Stimulated activated CD4-positive, alpha-beta T cell treated with anti-CD3 and anti-CD28 coated beads, Interleukin-2, amount 100 ng/mL, for 4 hours (primary cell): ENCODE measurements around the gene ADAMTSL3.
"Not testable (repeated sequence)": the region's sequence is repeated elsewhere in the genome, so short reads cannot be mapped to it uniquely, and the experiment has no call there.

ENCODE experiments used
- DNase-seq: peaks from one replicate; pipeline ENCODE4 v3.0.0-alpha.2; 2020; ENCODE audit warnings: low read depth

The ADAMTSL3 gene

DNA sequence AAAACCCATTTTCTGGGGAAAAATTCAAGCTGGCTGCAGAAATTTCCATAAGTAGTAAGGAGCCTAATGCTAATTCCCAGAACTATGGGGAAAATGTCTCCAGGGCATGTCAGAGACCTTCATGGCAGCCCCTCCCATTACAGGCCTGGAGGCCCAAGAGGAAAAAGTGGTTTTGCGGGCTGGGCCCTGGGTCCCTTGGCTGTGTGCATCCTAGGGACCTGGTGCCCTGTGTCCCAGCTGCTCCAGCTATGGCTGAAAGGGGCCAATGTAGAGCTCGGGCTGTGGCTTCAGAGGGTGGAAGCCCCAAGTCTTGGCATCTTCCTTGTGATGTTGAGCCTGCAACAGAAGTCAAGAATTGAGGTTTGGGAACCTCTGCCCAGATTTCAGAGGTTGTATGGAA is 48.4 kb downstream of the ADAMTSL3 start:
- DNase-seq: not testable (repeated sequence)

DNA sequence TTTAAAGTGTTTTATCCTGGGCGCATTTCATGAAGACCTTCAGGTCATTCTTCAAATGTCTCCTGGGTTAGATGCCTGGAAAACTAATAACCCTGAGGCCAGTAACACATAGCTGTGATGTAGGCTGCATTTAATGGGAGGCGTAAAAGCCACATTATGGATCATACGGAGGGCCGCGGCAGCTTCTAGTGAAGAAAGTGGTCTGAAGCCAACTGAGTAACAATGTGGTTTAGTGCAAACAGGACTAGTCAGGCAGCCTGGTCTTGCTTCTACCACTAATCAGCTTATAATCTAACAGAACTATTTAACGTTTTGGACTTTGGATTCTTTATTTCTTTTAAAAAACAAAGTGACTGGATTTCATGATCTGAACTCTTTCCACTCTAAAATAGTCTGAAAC is 54.4 kb downstream of the ADAMTSL3 start:
- no peak for DNase-seq

DNA sequence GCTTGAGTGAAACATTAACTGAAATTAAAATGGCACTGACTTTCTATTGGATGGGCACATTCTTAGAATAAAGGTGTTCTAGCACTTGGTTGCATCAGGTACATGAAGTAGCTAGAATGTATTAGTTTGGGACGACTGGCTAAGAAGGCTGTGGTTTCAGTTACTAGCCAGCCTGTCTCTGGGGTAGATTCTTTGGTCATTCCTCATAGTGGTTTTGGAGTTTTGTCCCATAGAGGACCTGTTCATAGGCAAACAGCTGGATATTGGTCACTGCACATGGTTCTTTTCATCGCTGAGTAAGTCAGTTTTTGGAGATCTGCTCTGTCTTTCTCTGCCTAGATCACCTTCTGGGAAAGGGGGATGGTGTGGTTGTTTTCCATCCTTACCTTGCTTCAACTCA is 55.3 kb downstream of the ADAMTSL3 start:
- DNase-seq: no peak

DNA sequence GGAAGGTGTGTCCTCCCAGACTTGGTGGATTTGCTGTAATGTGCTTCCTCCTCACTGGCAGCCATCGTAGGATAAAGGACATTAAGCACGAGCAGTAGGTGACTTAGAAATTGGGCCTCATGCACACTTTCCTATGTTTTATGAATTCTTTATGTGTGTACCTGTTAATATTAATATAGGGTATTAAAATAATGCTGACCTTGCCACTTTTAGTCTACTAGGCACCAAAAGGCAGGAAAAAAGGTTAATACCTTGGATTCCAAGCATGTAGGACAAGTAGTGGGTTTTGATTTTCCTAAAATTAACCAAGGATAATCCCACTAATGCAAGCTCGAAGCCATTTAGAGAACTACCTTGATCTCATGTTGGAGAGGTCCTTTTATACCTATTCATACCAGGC is 55.9 kb downstream of the ADAMTSL3 start:
- no peak for DNase-seq

DNA sequence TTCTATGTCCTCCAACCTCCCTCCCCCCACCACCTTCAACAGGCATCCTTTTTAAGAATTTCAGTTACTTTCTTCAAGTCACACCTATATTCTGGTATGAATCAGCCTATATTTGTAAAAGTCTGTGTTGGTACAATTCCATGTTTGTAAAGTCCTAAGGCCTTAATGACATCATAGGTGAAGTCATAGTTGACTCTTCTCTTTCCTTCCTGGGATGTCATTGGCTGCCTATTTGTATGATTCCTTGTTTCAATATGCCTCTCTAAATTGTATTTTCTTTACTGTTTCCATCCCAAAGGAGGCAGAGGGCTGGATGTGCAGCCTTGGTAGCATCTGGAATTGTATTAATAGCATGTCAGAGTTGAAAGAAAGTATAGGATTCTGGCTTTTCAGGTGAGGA is 56.5 kb downstream of the ADAMTSL3 start:
- no peak for DNase-seq

DNA sequence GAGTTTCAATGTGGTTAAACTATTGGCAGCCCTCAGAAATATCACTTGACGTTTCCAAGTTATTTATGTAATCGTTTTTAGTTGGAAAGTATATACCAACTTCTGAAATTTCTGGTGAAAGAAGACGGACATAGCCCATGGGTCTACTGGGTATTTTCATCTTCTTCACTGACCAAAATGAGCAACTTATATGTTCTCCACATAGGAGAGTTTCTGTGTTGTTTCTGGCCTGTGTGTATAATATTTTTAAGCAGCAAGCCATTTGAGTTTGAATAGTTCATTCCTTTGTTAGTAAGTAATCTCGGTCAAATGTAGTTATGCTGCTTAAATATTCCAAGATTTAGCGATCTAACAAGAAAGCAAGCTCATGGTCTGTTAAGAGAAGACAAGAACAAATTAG is 57.3 kb downstream of the ADAMTSL3 start:
- DNase-seq: no peak

DNA sequence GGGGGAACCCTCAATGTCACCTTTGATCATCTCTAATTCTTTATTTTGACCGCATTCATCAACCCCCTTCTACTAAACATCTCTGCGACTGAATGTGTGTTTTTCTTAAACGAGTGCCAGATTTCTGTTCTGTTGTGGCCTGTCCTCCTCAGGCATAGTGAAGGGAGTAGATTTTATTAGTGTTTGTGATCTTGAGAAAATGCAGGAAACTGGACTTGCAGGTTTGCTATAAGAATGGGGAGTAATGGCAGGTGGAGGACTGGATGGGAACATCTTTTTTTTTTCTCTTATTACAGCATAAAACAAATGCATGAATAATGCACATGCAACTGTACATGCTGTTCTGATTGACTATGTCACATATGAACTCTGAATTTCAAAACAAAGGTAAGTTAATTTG is 59.3 kb downstream of the ADAMTSL3 start:
- DNase-seq: no peak

DNA sequence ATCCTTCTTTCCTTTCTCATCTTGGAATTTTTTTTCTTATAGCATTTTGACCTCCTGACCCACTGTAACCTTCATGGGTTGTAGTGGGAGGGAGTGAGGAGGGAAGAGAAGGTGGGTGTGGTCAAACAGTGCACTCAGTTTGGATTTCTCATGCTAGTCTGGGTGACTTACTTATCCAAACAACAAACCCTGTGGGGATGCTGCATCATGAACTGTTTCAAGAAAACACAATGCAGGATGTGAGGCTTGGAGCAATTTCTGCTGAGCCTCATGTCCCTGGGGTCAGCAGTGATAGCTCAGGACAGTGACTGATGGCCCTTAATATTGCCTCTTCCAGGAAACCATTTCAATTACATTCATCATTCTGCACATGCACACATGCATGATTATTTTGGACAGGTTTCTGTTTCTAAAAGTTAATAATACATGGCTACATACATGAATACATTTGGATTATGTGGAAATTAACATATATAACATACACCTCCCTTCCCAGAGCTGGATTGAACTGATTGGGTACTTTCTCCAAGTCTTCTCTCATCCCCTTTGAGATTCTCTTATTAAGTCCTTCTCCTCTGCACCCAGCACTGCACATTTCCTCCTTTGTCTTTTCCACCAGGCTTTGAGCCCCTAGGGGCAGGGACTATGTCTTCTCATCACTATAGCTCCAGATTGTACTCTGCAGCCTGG is 61.2 kb downstream of the ADAMTSL3 start:
- no peak for DNase-seq

DNA sequence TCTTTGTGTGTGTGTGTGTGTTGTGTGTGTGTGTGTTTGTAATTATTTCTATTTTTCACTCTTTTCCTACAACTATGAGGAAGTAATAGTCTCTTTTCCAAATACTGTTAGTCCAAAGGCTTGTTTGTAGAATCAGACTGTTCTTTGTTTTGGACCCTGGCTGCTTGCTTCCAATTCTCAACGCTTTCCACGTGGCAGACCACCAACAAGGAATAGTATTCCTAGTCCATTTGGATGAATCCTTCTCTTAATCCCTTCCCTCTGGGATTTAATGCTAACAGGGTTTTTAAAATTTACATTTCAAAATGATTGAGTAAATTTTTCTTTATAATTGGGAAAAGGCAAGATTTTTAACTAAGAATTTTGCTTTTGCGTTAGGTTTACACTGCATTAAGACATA is 62.7 kb downstream of the ADAMTSL3 start:
- DNase-seq: no peak

DNA sequence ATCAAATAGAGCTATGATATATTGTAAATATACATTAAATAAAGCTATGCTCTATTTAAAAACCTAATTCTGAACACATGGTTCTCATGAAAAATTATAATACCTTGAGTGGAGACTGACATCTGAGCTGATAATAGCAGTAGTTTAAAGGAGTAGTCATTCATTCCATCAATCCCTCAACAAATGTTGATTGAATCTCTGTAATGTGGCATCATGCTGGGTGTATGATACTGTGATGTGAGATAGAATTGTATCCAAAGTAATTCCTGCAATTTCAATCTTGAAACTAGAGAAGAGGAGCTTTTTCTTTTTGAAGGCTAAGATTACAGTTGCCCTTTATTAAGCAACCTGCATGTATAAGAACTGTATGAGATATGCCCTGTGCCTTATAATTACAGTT is 63.1 kb downstream of the ADAMTSL3 start:
- DNase-seq: no peak

DNA sequence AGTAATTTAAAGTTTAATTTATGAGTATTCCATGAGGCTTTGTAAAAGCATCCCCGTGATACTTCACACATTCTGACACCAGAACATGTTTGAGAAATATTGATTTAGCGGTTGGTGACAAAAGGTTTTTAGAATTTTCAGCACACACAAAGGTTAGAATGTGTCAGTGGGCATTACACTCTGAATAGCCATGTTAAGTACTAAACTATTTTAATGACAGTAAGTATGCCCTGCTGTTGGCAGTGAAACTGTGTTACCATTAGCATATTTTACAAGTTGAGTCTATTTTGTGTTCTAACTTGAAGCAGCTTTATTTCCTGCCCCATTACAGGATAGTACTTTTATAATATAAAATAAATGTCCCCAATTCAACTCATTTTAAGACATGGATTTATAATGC is 66.5 kb downstream of the ADAMTSL3 start:
- DNase-seq: no peak

DNA sequence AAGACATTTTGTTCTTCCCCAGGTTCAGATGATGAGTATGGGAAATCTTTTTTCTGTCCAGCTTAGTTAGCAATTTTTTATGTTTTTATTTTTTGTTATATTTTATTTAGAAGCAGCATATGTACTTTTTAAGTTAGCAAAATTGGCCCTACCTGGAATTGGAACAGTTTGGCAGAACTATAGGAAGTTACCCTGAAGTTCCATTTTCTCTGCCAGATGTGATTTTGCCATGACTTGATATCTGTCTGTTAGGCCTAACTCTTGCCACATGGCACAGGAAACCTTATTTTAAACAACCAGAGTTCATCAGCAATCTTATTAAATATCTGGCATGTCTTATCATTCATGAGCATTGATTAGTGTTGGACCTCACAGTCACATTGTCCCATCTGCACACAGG is 67.1 kb downstream of the ADAMTSL3 start:
- DNase-seq: no peak

DNA sequence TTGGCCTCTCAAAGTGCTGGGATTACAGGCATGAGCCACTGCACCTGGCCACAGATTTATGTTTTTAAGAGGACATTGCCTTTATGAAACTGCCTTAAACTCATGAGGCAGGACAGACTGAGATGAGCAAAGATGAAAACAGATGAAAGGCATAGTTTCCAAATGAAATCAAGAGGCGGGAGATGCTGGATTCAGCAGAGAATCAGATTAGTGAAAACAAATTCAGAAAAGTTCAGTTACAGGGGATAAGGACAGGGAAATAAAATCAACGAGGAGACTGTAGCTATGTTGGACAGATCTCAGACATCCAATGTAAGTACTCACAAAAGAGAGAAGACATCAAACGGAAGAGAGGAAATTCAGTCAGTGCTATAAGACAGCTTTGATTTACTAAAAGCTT is 68.1 kb downstream of the ADAMTSL3 start:
- no peak for DNase-seq

DNA sequence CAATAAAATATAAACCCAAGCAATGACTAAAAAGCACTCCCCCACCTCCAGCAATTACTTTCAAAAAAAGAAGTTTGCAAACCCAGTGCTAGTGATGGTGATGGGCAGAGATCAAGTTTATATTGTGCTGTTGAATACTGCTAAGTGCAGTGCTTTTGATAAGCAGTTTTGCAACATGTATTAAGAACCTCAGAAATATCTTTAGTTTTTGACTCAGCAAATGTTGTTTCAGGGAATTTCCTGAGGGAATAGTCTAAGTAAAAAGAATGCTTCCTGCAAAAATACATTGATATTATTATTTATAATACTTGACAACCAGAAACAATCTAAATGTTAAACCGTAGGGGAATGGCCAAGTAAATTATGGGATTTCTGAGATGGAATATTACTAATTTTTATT is 69.3 kb downstream of the ADAMTSL3 start:
- no peak for DNase-seq

DNA sequence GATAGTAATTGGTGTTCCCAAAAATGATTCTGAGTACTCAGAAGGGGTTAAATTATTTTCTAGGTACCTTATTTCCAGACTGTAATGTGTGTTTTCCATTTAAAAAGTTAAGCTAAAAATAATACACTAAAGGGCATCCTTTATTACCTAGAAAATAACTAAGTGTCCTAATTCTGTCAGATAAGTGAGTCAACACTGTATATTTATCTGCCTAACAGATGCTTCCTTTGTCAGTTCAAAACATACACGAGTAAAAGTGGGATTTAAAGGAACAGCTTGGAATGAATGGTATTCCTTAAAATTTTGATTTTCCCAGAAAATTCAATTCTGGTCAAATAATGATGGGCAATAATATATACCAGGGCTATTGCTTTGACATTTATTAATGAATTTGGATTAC is 78.3 kb downstream of the ADAMTSL3 start:
- DNase-seq: no peak

DNA sequence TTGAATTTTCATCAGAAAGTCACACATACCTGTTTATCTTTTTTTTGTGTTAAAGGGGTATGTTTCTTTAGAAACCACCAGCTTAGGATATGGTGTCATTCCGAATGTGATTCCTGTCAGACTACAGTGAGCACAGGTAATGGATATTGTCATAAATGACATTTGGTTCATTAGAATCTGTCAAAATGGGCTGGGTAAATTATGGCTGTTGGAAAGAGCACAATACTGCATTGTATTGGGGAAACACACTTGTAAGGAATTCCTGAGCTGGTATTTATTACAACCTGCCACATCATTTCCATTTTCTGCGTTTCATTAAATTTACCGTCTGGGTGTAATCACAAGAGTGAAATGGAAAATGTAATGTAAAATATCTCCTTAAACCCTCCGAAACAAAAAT is 78.8 kb downstream of the ADAMTSL3 start:
- DNase-seq: no peak

DNA sequence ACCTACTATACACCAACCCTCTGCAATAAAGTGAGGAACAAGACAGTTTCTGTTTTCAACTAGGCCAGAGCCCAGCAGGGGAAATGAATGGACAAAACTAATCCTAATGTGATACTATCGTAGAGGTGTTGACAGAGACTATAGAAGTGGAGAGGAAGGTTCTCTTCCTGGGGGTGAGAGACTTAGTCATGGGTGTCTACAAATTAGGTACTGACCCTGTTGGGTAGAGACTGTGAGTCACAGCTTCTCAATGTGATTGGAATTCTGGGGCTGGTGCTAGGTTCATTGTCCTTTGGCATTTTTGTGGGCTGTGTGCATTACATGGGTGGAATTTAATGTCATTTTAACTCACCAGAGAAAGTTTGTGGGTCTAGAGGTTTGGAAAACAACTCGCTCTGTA is 79.3 kb downstream of the ADAMTSL3 start:
- DNase-seq: no peak

DNA sequence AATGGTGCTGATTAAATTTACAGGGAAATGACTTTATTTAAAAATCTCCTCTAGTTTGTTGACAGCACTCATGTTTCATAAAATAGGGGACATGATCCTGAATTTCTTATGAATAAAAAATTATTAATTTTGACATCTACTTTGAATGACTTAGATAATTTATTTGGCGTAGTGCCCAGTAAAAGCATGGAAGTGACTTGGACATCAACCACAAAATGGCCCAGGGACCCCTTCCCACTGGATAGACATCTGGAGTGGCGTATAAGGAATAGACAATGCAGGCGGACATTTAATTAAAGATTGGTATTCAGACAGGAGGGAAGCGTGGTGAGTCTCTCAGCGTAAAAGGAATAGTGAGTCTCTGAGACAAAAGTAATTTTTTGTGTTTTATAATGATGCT is 79.8 kb downstream of the ADAMTSL3 start:
- no peak for DNase-seq

DNA sequence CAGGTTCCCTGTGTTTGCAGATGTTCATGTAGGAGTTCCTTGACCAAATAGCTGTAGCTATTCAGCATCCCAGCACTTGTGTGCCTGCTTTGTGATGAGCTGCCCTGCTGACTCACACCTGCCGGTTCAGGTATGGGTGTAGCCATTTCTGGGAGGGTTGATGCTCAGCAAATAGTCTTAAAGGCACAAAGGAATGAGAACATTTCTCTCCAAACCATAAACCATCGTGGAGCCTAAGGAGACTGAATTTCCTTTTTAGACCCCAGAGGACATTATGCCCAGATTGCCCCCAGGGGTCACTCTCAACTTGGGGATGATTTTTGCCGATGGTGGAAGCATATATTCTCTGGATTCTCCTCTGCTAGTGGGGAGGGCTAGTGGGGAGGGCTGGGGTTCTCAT is 80.6 kb downstream of the ADAMTSL3 start:
- no peak for DNase-seq

DNA sequence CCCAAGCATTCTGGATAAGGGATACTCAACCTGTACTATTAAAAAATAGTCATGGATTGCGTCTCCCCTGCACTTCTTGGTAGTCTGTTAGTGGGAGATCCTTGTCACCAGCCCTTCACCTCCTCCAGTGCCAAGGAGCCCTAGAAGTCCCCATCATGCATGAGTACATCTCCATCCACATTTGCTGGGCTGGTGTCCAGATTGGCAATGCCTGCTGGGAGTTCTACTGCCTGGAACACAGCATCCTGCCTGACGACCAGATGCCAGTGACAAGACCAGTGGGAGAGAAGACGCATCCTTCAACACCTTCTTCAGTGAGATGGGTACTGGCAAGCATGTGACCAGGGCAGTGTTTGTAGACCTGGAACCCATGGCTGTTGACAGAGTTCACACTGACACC is 85.7 kb downstream of the ADAMTSL3 start:
- no peak for DNase-seq

DNA sequence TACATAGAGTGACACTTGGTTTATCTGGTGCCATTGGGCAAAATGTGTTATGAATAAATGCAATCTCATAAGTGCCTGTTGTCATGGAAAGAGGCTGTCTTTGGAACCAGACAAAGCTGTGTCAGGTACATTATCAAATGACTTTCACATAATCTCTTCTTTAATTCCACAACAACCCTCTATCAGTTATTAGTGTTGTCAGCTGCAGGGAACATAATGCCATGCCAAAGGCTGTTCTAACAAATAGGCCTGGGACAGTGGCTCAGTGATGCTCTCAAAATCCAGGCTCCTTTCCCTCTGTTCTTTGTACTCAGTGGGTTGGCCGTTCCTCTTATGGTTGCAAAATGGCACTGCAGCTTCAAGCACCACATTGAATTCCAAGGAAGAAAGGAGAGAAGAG is 91.8 kb downstream of the ADAMTSL3 start:
- DNase-seq: no peak

DNA sequence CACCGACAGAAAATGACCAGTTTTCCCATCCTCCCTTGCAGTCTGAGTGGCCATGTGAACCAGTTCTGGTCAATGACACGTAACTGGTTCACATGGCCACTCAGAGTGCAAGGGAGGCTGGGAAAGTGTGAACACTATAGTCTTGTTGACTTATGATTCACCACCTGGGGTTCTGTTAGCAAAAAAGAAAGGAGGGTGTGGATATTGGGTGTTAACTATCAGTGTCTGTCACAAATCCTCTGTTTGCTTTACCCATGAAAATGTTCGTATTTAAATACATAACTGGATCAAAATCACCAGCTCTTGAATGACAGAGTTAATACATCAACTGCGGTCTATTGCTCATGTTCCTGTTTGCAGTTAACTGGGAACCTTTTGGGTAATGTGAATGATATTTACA is 92.3 kb downstream of the ADAMTSL3 start:
- no peak for DNase-seq

DNA sequence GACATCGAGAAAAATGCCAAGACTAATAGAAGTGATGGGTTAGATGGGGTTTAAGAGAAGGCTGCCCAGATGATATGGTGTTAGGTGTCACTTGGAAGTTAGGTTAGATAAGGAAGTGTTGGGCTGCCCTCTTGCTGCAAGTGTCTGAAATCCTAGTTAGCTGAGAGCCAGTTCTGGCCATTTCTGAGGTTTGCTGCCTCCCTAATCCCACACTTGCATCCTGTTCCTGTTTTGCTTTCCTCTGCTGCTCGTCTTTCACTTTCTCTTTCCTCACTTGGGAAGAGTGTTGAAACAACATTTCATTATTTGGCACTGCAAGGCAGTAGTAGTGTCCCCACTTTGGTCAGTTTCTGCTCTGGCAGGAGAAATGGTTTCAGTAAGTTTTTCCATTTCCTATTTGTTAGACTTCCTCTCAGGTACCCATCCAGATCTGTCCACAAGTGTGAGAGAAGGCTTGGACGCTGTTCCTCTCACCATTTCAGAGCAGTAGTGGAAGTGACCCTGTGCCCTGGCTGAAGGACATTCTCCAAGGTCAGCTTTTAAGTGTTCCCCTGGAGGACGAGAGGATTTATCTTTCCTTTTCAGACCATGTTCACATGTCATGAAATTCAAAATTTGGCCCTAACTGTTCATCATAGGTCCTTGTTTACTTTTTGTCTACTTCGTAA is 93.3 kb downstream of the ADAMTSL3 start:
- DNase-seq: no peak

DNA sequence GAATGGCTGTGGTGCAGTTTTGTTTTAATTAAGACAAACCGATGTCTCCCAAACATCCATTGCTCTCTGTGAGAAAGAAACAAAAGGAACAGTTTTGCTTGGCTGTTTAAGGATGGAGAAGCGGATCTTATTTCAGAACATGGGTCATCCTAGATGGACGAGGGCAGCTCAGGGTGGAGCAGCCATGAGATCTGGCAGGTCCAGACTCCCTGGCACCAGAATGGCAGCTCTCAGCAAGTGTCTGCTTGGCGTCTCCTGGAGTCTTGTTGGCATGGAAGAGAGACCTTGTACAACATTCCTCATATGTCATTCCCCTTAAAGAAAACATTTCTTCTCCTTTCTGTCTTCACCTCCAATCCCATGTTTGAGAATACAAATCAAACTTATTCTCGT is 93.8 kb downstream of the ADAMTSL3 start:
- no peak for DNase-seq
